DMS 273 treated with DMSO at 0.1 percent for 48 hours (cell line): Measurements from ENCODE around the gene GCNT4.

Source experiments
- DNase-seq: peaks from one replicate; lab custom pipeline; 2025; lab: John Stamatoyannopoulos, UW

The GCNT4 gene

GRCh38 chr5:75051217-75051751, 1.1 kb downstream of the GCNT4 start:
- no peak for DNase-seq

GRCh38 chr5:75050415-75050814, 1.9 kb downstream of the GCNT4 start:
- peak; percentile 25 for DNase-seq

- peak; percentile 48 for DNase-seq
Observed at GRCh38 chr5:75049456-75050351, 2.7 kb downstream of the GCNT4 start.

- no peak for DNase-seq
Observed at GRCh38 chr5:75048457-75048953, 3.9 kb downstream of the GCNT4 start.

GRCh38 chr5:75047356-75047755, 5.0 kb downstream of the GCNT4 start:
- DNase-seq, result no peak

GRCh38 chr5:75046366-75047142, 5.8 kb downstream of the GCNT4 start:
- no peak for DNase-seq

GRCh38 chr5:75045071-75045470, 7.3 kb downstream of the GCNT4 start:
- no peak for DNase-seq

GRCh38 chr5:75044406-75044805, 8.0 kb downstream of the GCNT4 start:
- DNase-seq, result no peak

- DNase-seq, result no peak
Observed at GRCh38 chr5:75043633-75044264, 8.6 kb downstream of the GCNT4 start.

GRCh38 chr5:75042522-75042921, 9.8 kb downstream of the GCNT4 start:
- DNase-seq, result no peak

- DNase-seq, result no peak
Observed at GRCh38 chr5:75040973-75041372, 11.4 kb downstream of the GCNT4 start.

- no peak for DNase-seq
Observed at GRCh38 chr5:75037106-75037505, 15.3 kb downstream of the GCNT4 start.

GRCh38 chr5:75034137-75034739, 18.1 kb downstream of the GCNT4 start:
- DNase-seq, result no peak

- DNase-seq, result no peak
Observed at GRCh38 chr5:75031366-75031765, 21.0 kb downstream of the GCNT4 start.

GRCh38 chr5:75028090-75028489, 24.3 kb downstream of the GCNT4 start:
- DNase-seq, result no peak

GRCh38 chr5:75023368-75024159, 28.8 kb downstream of the GCNT4 start:
- DNase-seq, result no peak

- no peak for DNase-seq
Observed at GRCh38 chr5:75021800-75022199, 30.6 kb downstream of the GCNT4 start.

- DNase-seq, result no peak
Observed at GRCh38 chr5:75021219-75021618, 31.1 kb downstream of the GCNT4 start.

GRCh38 chr5:75020016-75020656, 32.2 kb downstream of the GCNT4 start:
- DNase-seq, result no peak

- DNase-seq, result no peak
Observed at GRCh38 chr5:75018805-75019587, 33.4 kb downstream of the GCNT4 start.
